Putamen (tissue), 1 donor: ENCODE measurements around the gene SETD1A.
A peak's percentile ranks its signal among the peaks of the same experiment; 100 is the strongest.

Experiments used
- DNase-seq: peaks from one replicate; pipeline ENCODE4 v3.0.0-alpha.2; 2016; ENCODE audit warnings: low spot score

SETD1A gene

GRCh38 chr16:31020536-31020935, 63.0 kb downstream of the SETD1A start:
- no peak for DNase-seq

GRCh38 chr16:31022544-31023251, 65.1 kb downstream of the SETD1A start:
- DNase-seq: no peak

- no peak for DNase-seq
Measured at GRCh38 chr16:31023252-31023602, 65.7 kb downstream of the SETD1A start.

GRCh38 chr16:31023627-31024226, 66.2 kb downstream of the SETD1A start:
- DNase-seq: no peak

GRCh38 chr16:31025339-31025738, 67.8 kb downstream of the SETD1A start:
- no peak for DNase-seq

DNA sequence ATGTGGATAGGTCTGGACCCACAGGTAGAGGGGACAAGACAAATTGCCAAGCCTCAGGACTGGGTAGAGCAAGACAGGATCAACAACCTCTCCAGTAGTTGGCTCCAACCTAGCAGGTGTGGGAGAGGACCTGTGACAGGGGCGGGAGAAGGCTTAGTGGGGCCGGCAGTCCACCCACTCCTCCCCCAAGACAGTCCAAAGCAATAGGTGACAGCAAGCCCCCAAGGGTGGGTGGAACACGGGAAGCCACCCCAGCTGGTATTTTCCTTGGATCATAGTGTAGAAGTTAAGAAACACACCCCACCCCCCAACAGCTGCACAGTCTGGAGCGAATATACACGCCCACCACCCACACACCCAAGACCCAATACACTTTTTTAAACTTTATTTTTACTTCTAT, 71.7 kb downstream of the SETD1A start:
- DNase-seq: no peak

GRCh38 chr16:31031276-31031675, 73.7 kb downstream of the SETD1A start:
- no peak for DNase-seq

DNA sequence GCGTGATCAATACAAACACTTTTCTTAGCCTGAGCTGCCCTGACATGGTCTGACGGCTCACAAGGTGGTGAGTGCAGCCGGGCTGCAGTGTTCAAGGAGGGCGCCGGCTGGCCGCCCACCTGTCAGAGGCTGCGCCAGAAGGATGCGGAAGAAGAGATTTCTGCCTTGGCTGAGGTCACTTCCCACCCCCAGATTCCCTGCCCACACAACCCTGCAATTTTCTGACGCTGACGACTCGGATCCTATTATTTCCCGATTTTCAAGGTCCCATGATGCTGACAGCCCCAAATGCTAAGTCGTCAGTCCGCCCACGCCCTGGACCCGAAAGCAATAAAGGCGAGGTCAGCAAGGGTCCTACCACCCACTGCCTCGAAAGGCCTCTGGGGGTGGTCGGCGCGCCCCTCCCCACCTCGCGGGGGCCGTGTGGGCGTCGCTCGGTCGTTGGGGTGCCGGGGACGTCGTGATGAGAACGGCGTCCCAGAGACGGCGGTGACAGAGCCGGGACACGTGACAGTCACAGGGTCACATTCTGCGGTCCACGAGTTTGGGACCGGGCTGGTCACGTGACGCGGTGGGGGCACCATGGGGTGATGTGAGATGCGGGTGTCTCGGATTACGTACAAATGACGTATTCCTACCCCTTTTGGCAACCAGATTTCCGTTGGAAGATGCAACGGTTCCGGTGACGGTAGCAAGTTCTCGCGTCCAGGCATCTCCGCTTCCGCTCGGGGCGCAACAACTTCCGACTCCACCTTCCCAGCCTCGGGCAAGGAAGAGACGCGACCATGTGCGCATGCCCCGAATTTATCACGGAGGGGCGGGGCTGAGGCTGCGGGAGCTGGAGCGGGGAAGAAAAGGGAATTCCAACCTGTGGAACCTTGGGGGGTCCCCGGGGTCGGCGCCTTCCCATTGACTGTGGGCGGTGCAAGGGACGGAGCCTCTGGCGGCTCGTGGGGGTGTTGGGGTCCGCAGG, 75.5 kb downstream of the SETD1A start, which contains the start of gene STX4:
Gene STX4 (plus strand): TSS at position 823 of the 973 bp plus-strand sequence. CDS start 248 bp downstream, outside the sequence.
- DNase-seq: peak; percentile 99

GRCh38 chr16:31033709-31034492, 76.3 kb downstream of the SETD1A start:
- peak; percentile 90 for DNase-seq
